Kidney epithelial cell (primary cell): Measurements from ENCODE around the gene KLRK1. TPM values are rescaled to one million over a fixed set of nuclear protein-coding genes. Genes with fewer than 3 reads are reported as not detected.
A peak's percentile ranks its signal among the peaks of the same experiment; 100 is the strongest.
"Not testable (repeated sequence)": the region's sequence is repeated elsewhere in the genome, so short reads cannot be mapped to it uniquely, and the experiment has no call there.

Experiments
- DNase-seq: peaks from one replicate; pipeline ENCODE4 v3.0.0-alpha.2; 2010; ENCODE audit warnings: low read depth
- H3K27me3 ChIP-seq: 2 replicates; pipeline ENCODE4 v1.6.0; 2011; ENCODE audit warnings: low read length; ENCODE audit not compliant: control insufficient read depth, insufficient read depth
- H3K36me3 ChIP-seq: 2 replicates; pipeline ENCODE4 v1.5.1; 2011; ENCODE audit warnings: low read length; ENCODE audit not compliant: control insufficient read depth, insufficient read depth
- H3K4me3 ChIP-seq: 2 replicates; pipeline ENCODE4 v1.5.1; 2011; ENCODE audit warnings: low read depth, mild to moderate bottlenecking, control low read depth, low read length
- CTCF ChIP-seq: IDR thresholded peaks from 2 replicates; pipeline ENCODE4 v1.5.1; 2011; ENCODE audit warnings: mild to moderate bottlenecking, moderate library complexity, low read length, control low read depth, inconsistent platforms; ENCODE audit not compliant: insufficient read depth, poor library complexity, severe bottlenecking
- total RNA-seq: library from RNA; depleted of rRNA; stranded (reverse); fragments of >200 nt; gene quantifications from 2 replicates; pipeline ENCODE4 v1.2.3, GENCODE V29; 2015

KLRK1 gene
- total RNA-seq, 1 donor from 2014 or later, result not detected

DNA sequence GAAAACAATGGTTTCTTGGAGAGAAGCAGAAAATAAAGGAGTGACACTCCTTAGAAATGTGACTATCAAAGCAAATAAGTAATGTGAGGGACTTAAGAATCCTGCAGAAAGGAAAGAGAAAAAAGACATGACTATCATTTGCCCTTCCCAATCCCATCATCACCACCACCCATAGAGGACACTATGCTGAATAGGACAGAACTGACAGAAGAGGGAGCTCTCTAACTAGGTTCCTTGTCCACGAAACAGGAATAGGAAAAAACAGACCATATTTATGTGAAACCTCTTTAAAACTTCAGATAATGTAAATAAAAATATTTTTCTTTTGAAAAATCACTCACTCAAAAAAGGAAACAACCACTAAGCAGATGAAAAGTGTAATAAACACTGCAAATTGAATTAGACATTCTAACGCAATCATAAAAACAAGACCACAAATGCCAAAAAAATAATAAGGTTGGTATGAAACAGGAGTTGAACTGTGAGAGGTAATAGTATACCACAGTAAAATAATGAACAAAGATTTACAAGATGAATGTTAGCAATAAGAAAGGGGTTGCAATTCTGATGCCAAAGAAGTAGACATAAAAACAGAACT, 58.1 kb downstream of the KLRK1 start:
- Histone ChIP-seq H3K27me3 (no peaks in the 10 kb centered on the region), H3K4me3 (no peak overlapping the region), H3K36me3 (no peaks in the 10 kb centered on the region)
- TF ChIP-seq CTCF, result peak; percentile 89
- DNase-seq, result peak; percentile 1

DNA sequence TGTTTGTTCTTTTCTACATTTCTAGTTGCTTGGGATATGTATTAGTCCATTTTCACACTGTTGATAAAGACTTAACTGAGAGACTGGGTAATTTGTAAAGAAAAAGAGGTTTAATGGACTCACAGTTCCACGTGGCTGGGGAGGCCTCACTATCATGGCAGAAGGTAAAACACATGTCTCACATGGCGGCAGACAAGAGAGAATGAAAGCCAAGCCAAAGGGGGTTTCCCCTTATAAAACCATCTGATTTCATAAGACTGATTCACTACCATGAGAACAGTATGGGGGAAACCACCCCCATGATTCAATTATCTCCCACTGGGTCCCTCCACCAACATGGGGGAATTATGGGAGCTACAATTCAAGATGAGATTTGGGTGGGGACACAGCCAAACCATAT, 61.1 kb downstream of the KLRK1 start:
- not testable (repeated sequence) for H3K27me3 ChIP-seq, DNase-seq, H3K4me3 ChIP-seq, H3K36me3 ChIP-seq

Other genes with a start within 250 kb of the KLRK1 start
- gene OLR1, start 217.9 kb downstream of the KLRK1 start, total RNA-seq, result not detected in 2 replicates
- 0.48 TPM in 1 of 2 replicates, not detected in the other for gene TMEM52B, start 211.0 kb downstream of the KLRK1 start, total RNA-seq
- gene GABARAPL1, start 177.2 kb downstream of the KLRK1 start, total RNA-seq, result 44.2 and 47.0 TPM in 2 replicates
- gene KLRD1, start 82.2 kb downstream of the KLRK1 start, total RNA-seq, result under 0.01 and 1.5 TPM in 2 replicates
- not detected in 2 replicates for gene KLRC4, start 19.7 kb upstream of the KLRK1 start, total RNA-seq
- not detected in 2 replicates for gene KLRC3, start 30.6 kb upstream of the KLRK1 start, total RNA-seq
- not detected in 2 replicates for gene KLRC2, start 46.0 kb upstream of the KLRK1 start, total RNA-seq
- gene KLRC1, start 63.3 kb upstream of the KLRK1 start, total RNA-seq, result not detected in 2 replicates
- 0.62 and 1.3 TPM in 2 replicates for gene EIF2S3B, start 115.8 kb upstream of the KLRK1 start, total RNA-seq
- gene MAGOHB, start 223.6 kb upstream of the KLRK1 start, total RNA-seq, result 21.7 and 31.1 TPM in 2 replicates